HG03442 (cell line): ENCODE measurements around the gene SCLY.

ENCODE experiments used
- ATAC-seq: cut with Tn5 transposase; IDR thresholded peaks from one replicate; pipeline ENCODE4 v1.9.1; 2021; ENCODE audit warnings: mild to moderate bottlenecking, moderate library complexity; ENCODE audit not compliant: unreplicated experiment

The SCLY gene

DNA sequence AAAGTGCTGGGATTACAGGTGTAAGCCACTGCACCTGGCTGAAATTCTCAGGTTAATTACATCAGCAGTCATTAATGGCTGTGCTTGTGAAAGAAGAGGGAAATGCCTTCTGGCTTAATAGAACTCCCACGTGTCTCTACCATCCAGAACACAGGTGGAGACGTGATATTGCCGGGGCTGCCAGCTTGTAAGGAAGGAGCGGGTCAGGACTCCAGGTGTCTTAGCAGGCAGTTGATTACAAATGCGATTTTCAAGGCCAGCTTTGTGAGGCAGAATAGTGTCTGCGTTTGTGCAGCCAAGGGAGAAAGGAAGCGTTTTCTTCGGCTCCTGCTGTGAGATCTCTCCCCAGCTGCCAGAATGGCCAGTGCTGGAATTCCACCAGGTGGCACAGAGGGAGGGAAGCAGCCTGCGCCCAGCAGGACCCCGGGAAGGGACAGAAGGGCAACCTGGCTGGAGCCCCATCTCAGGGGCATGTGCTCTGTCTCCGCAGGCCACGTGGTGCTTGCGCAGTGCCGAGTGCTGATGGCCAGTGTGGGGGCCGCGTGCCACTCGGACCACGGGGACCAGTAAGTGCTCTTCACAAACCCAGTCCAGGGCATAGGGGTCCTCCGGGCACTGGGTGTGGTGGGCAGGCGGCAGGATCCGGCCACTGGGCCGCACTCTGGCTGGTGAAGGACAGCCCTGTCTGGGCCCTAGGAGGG, 35.7 kb downstream of the SCLY start:
- no peak for ATAC-seq

GRCh38 chr2:238097201-238097987, 36.6 kb downstream of the SCLY start:
- no peak for ATAC-seq

DNA sequence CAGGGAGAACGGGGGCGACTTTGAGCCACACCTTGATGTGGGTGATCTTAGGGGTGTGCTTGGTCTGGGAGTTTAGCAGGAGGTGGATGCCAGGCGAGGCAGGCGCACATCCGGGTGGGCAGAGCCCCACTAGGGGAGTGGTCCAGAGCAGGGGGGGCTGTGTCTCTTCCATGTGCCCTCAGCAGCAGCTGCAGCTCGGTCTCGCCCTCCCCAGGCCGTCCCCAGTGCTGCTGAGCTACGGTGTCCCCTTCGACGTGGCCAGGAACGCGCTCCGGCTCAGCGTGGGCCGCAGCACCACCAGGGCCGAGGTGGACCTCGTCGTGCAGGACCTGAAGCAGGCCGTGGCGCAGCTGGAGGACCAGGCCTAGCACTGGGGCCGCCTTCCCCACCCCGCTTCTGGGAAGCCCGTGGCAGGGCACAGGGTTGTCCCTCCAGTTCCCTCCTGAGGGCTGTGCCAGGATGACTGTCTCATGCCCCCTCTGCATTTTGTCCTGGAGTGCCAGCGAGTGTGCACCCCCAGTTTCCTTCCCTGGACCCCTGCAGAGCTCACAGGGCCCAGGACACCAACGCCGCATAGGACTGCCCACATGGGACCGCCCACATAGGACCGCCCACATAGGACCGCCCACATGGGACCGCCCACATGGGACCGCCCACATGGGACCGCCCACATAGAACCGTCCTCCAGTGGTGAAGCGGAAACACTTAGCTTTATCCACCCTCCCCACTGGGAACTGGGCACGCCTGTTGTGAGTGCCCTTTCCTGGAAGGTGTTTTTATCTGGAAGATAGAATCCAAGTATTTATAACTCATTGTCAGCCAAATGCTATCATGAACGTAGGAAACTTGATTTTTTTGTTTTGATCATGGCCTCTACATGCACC, 37.4 kb downstream of the SCLY start:
- no peak for ATAC-seq

DNA sequence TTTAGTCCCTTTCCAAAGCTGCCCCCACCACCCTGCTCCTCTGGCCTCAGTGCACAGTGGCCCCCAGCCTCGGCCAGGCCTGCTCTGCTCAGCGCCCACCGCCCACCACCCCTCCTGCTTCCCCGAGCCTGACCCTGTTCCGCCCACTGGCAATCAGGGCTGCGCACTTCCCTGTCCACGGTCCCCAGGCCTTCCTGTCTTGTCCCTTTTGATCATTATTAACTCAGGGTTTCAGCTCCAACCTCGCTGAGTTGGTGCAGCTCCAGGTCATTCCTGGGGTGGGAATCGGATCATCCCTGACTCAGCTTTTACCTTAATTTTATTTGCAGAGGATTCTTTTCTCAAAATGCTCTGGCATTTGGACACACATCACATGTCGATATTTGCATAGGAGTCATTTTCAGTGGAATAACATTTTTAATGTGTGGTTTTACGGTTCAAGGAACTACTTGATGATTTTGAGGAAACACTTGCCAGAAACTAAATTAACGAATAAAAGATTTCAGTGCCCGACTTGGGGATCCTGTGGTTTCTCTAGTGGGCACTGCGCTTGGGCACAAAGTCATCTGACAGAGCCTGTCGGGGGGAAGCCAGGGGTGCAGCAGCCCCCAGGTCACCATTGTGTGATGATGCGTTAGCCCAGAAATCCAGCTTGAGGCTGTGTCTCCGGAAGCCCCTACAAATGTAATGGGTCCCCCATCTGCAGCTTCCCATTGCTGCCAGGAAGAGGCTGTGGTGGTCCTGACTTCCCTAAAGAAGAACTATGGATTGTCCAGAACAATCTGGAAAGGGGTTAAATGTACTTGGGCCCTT, 38.3 kb downstream of the SCLY start:
- no peak for ATAC-seq

DNA sequence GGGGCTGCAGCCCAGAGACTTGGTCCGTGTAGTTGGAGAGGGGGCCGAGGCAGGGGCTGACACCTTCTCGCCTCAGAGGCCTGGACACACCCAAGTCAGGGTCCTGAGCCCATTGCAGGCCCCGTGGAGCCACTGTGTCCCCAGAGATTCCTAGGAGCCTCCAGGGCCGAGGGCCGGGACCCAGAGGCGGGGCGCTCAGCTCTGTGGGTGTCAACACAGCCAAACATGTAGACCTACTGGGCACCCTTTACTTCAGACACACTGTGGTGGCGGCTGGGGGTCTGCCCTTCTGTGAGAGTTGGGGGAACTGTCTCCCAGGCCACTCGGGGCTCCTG, 38.9 kb downstream of the SCLY start:
- ATAC-seq: no peak

- no peak for ATAC-seq
Measured at GRCh38 chr2:238100049-238100820, 39.4 kb downstream of the SCLY start, which contains the start of gene ESPNL. TSS of gene ESPNL (plus strand) at chr2:238100340. CDS start at chr2:238100420, 80 bp downstream.

GRCh38 chr2:238100821-238101771, 40.3 kb downstream of the SCLY start:
- ATAC-seq: no peak

DNA sequence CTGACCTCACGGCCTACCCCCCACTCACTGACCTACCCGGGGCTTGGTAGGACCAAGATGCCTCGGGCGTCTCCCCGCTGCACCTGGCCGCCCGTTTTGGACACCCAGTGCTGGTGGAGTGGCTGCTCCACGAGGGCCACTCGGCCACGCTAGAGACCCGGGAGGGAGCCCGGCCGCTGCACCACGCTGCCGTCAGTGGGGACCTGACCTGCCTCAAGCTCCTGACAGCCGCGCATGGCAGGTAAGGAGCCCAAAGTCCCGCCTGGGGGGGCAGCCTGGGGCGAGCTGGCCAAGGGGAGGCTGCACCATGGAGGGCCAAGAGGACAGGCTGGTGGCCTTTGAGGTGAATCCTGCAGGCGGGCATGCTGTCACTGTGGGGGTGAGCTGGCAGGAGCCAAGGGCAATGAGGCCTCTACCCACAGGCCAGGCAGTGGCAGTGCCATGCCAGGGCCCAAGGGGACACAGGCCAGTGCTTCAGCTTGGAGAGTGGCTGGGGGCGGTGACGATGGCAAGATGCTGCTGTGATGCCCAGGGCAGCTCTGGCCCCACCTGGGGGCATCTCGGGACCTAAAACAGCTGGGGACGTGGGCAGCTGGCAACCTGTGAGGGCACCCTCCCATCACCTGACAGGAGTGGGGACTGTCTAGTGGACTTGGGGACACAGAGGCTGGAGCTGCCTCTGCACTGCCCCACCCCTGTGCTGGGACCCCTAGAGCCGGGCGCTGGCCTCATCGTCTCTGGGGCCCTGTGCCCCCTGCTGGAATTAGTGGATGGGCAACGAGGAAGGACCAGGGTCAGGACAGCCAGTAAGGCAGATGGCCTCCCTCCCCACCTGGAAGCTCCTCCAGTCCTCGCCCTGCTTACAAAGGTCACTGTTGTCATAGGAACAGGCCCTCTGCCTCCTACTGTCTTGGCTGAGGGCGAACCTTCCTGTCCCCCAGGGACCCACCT, 41.4 kb downstream of the SCLY start:
- no peak for ATAC-seq

GRCh38 chr2:238102865-238103264, 42.1 kb downstream of the SCLY start:
- ATAC-seq: no peak

DNA sequence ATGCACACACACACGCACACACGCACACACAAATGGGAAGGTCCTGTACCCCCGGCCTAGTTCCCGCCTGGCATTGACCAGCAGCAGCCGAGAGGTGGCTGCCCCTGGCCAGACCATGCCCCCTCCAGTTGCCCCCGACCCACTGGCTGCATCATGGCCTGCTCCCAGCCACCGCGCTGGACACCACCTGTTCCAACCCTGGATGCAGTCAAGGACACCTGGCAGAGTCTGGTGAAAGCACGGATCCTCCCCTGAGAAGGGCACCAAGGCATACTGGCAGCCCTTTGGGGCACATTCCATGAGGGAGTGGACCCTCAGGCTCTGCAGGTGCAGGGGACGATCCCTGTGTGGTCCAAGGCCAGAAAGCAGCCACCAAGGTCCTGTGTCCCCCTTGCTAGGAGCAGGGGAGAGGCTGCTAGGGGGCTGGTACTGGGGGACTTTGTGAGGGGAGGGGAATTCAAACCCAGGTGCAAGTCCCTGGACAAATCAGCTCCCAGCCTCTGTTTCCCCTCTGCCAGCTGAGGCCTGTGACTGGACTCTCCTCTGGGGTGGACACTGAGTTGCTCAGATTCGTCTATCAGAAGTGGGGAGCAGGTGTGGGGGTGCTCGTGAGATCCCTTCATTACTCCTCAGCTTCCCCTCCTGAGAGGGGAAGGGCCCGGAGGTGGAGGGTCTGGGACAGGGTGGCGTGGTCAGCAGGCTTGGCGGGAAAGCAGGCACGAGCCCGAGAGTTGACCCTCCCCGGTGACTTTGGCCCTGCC, 42.8 kb downstream of the SCLY start:
- no peak for ATAC-seq

DNA sequence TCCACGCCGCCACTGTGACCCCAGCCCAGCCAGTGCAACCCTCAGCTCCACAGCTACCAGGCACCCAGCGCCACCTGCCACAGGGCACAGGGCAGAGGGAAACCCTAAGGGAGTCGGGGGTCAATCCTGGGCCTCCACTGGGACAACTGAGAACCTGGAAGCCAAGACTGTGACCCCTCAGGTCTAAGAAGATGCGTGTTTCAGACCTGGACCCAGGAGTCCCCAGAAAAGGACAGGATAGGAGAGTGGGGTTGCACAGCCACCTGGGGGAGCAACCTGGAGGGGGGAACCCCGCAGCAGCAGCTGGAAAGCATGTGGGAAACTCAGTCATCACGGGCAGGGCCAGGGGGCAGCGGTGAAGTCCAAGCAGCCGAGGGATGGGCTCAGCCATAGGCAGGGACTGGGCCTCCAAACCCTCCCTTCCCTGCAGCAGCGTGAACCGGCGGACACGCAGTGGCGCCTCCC, 43.5 kb downstream of the SCLY start:
- no peak for ATAC-seq

DNA sequence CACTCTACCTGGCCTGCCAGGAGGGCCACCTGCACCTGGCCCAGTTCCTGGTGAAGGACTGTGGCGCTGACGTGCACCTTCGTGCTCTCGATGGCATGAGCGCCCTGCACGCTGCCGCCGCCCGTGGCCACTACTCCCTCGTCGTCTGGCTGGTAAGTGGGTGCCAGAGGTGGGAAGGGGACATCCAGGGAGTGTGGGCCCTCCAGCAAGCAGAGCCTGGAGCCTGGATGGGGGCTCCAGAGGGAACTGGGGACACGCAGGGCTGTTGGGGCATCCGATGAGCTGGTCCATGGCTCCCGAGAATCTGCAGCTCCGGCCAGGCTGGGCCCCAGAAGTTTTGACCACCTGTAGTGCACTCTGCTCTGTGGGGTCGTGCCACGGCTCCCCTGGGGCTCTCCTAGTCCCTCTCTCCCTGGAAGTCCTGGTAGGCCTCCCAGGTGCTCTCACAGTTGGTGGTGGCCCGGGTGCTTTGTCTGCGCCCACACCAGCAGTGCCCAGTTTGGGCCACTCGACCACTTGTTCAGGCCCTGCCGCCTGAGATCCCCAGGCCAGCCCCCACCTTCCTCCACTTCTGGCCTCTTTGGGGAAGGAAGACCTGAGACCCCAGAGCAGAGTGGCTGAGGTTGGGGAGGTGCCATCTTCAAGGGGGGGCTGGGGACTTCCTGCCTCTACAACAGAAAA, 44.0 kb downstream of the SCLY start:
- ATAC-seq: no peak

- no peak for ATAC-seq
Measured at GRCh38 chr2:238105506-238106338, 44.9 kb downstream of the SCLY start.

DNA sequence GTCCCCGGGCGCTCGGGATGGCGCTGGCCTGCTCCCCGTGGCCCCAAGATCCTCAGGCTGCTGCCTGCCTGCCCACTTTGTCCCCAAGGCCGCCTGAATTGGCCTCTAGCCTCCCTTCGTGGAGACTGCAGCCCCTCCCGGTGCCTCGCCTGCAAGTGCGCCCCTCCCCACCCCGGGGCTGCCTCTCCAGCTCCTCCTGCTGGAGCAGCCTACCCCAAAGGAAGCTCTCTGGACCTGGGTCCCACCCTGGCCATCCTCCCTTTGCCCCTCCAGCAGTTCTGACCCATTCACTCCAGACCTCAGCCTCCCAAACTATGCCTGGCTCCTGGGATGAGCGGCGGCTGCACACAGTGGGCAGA, 45.5 kb downstream of the SCLY start:
- no peak for ATAC-seq

DNA sequence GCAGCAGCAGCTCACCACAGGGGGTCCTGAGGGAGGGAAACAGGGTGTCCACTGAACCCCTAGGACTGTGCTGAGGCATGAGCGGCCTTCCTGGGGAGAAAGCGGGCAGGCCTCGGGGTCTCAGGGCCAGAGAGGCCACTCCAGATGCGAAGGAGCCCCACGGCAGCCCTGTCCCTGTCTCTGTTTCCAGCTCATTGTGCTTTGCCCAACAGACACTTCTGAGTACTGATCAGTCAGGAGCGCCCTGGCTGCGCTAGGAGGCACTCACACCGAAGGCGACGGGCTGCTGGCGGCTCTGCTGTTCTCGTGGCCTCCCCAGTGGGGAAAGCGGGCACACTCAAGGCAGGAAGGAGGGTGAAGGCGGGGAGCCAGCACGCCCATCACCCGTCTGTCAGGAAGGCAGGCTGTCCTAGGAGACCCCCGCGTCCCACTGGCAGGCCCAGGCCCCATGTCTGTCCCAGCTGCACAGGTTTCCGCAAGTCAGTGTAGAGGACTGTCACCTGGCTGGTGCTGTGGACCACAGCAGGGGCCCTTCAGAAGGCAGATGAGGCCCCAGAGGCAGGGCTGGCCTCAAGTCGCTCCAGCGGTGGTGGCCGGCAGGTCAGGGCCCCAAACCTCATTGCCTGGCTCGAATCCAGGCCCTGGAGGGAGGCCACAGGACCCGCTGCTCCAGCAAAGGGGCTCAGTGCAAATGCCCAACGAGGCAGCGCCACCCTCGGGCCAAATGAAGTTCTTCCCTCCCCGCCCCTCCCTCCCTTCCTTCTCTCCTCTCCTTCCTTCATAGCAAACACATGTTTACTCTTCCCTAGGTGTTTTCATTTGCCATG, 46.1 kb downstream of the SCLY start:
- no peak for ATAC-seq
